ENCODE results near the gene RPL36. TPM values are rescaled to one million over a fixed set of nuclear protein-coding genes. Genes with fewer than 3 reads are reported as not detected.

Gene RPL36
- total and polyA plus RNA-seq, 11 donors: 255 to 981 (median 391) TPM

DNA sequence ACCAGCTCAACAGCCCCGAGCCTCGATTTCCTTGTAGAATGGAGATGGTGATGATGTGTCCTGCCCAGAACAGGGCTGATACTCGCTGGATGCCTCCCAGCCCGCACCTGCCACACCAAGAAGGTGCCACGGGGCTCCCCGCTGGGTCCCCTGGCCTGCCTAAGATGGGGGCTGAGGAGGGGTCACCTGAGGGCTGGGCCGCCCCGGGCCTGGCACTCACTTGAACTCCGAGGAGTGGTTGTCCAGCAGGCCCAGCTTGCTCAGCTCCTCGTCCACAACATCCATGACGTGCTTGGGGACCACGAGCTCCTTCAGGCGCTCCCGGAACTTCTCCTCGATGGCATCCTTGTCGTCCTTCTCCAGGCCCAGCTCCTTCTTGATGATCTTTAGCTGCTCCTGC lies 15.5 kb downstream of the RPL36 start:
- no peaks in the 10 kb centered on the region for H3K27me3 ChIP-seq
- WGBS, 4 donors: 84 to 92% (median 87%) methylated on average over 10 to 16 of the region's 16 CpGs
- H3K27ac ChIP-seq: no peak overlapping the region
- TF ChIP-seq CTCF (IDR thresholded peaks at IDR 0.05) (no peak), POLR2A (IDR thresholded peaks at IDR 0.05) (no peak)
- intact Hi-C loops (cut with DNase I): no loop called here
- H3K4me1 ChIP-seq: no peaks in the 10 kb centered on the region
- H3K36me3 ChIP-seq: peaks cover 6 to 85% (median 79%) of the 10 kb centered on the region in 9 donors
- H3K9me3 ChIP-seq: no peaks in the 10 kb centered on the region
- ATAC-seq (no peak), DNase-seq (no peak)
- no peak overlapping the region for H3K4me3 ChIP-seq

DNA sequence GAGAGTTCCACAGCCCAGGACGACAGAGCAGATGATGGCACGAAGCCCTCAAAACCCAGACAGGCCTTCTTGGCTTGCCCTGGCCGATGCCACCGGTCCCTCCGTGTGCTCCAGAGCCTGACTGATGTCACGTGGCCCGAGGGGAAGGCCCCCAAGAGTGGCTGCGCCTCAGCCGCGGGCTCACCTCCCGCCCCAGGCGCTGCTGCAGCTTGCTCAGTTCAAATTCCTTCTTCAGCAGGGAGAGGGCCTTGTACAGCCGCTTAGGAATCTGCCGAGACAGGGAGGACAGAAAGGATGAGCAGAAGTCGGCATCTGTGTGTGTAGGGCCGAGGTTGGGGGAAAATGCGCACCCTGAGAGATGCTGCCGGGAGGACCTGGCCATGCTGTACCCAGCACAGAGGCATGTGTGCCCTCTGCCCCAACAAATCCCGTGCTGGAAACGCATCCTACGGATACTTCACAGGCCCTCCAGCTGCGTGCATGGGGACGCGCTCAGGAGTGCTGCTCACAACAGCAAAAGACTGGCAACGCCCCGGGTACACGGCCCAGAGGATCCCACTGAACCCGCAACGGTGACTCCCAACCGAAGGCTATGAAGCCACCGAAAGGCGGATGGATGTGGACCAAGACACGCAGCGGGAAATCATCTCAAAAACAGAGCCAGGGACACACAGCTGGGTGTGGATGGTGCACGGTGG lies 16.9 kb downstream of the RPL36 start:
- peaks cover 6 to 91% (median 87%) of the 10 kb centered on the region in 9 donors for H3K36me3 ChIP-seq
- WGBS, 4 donors: 92 to 96% (median 95%) methylated on average over 30 to 35 of the region's 35 CpGs

GRCh38 chr19:5707576-5708575 lies 17.8 kb downstream of the RPL36 start:
- DNase-seq (no peak), ATAC-seq (peak in 2 of 4 donors; percentile 5 to 6)
- Histone ChIP-seq H3K36me3 (peaks cover 6 to 99% (median 95%) of the 10 kb centered on the region in 9 donors), H3K4me3 (no peak overlapping the region), H3K27ac (no peak overlapping the region), H3K27me3 (no peaks in the 10 kb centered on the region), H3K4me1 (no peaks in the 10 kb centered on the region), H3K9me3 (no peaks in the 10 kb centered on the region)
- WGBS, 4 donors: 92 to 95% (median 94%) methylated on average over 19 to 37 of the region's 37 CpGs
- intact Hi-C loops (cut with DNase I): no loop called here
- no peak for TF ChIP-seq CTCF (IDR thresholded peaks at IDR 0.05)
- no peak for TF ChIP-seq POLR2A (IDR thresholded peaks at IDR 0.05)

More for the DNA sequence above, 16.9 kb downstream of the RPL36 start:
- intact Hi-C loops (cut with DNase I): no loop called here
- no peak overlapping the region for H3K4me3 ChIP-seq
- no peak for TF ChIP-seq POLR2A (IDR thresholded peaks at IDR 0.05)
- TF ChIP-seq CTCF (IDR thresholded peaks at IDR 0.05): no peak
- H3K27ac ChIP-seq: no peak overlapping the region
- H3K27me3 ChIP-seq: no peaks in the 10 kb centered on the region
- DNase-seq: no peak
- no peaks in the 10 kb centered on the region for H3K9me3 ChIP-seq
- ATAC-seq: peak in 1 of 4 donors; percentile 4
- H3K4me1 ChIP-seq: no peaks in the 10 kb centered on the region

- ATAC-seq (no peak), DNase-seq (no peak)
- peaks cover 0 to 82% (median 77%) of the 10 kb centered on the region in 9 donors for H3K36me3 ChIP-seq
- no peaks in the 10 kb centered on the region for H3K9me3 ChIP-seq
- H3K27me3 ChIP-seq: no peaks in the 10 kb centered on the region
- intact Hi-C loops (cut with DNase I): no loop called here
- peaks cover 0 to 4% (median 0%) of the 10 kb centered on the region in 12 donors for H3K4me1 ChIP-seq
- 84 to 98% (median 92%) methylated on average over 2 to 8 of the region's 8 CpGs for WGBS, 4 donors
- no peak overlapping the region for H3K27ac ChIP-seq
- TF ChIP-seq CTCF (IDR thresholded peaks at IDR 0.05) (no peak), POLR2A (IDR thresholded peaks at IDR 0.05) (no peak)
- no peak overlapping the region for H3K4me3 ChIP-seq
These were observed 20.9 kb downstream of the RPL36 start for GRCh38 chr19:5711025-5711424.

Measured in heart left ventricle (tissue), 16 donors.